Gastroesophageal sphincter (tissue), 3 donors: ENCODE measurements around the gene GLRA1.

Source experiments
- EP300 ChIP-seq: sonication (generic); formaldehyde crosslinking; IDR thresholded peaks from one replicate; pipeline ENCODE4 v1.6.1; 2017; ENCODE audit warnings: antibody characterized with exemption, mild to moderate bottlenecking
- POLR2A ChIP-seq, 2 donors: fragments of 450-650 bp; IDR thresholded peaks; one replicate each; pipeline ENCODE4 v1.6.1; 2017; ENCODE audit warnings: antibody characterized with exemption in 2 of 2, mild to moderate bottlenecking in 2 of 2, moderate library complexity in 1 of 2
- POLR2AphosphoS5 ChIP-seq: sonication (generic); formaldehyde crosslinking; IDR thresholded peaks from one replicate; pipeline ENCODE4 v1.6.1; 2017; ENCODE audit warnings: antibody characterized with exemption
- TF ChIP-seq, protein P1 (sequence below), 4 experiments: fragments of 200-600 bp in 2 of 4; fragments of 450-650 bp in 2 of 4; sonication (generic) in 1 of 4; IDR thresholded peaks; one replicate each; pipeline ENCODE4 v1.5.1; 2017 to 2019; ENCODE audit warnings: antibody characterized with exemption in 4 of 4, mild to moderate bottlenecking in 2 of 4, moderate library complexity in 2 of 4

- TF ChIP-seq POLR2AphosphoS5 (no peak), EP300 (no peak), POLR2A (IDR thresholded peaks at IDR 0.05) (no peak)
- TF ChIP-seq, protein P1, sequence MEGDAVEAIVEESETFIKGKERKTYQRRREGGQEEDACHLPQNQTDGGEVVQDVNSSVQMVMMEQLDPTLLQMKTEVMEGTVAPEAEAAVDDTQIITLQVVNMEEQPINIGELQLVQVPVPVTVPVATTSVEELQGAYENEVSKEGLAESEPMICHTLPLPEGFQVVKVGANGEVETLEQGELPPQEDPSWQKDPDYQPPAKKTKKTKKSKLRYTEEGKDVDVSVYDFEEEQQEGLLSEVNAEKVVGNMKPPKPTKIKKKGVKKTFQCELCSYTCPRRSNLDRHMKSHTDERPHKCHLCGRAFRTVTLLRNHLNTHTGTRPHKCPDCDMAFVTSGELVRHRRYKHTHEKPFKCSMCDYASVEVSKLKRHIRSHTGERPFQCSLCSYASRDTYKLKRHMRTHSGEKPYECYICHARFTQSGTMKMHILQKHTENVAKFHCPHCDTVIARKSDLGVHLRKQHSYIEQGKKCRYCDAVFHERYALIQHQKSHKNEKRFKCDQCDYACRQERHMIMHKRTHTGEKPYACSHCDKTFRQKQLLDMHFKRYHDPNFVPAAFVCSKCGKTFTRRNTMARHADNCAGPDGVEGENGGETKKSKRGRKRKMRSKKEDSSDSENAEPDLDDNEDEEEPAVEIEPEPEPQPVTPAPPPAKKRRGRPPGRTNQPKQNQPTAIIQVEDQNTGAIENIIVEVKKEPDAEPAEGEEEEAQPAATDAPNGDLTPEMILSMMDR (IDR thresholded peaks at IDR 0.05): no peak
These were observed 2.7 kb downstream of the GLRA1 start for GRCh38 chr5:151921916-151922315.
